Mucosa of rectum (tissue), 2 donors: ENCODE measurements around the gene SLC16A12.
"Not testable (repeated sequence)": the region's sequence is repeated elsewhere in the genome, so short reads cannot be mapped to it uniquely, and the experiment has no call there.

Source experiments
- H3K27ac ChIP-seq, 2 donors: one replicate each; pipeline ENCODE4 v1.7.0; 2013; ENCODE audit warnings: inconsistent platforms in 2 of 2, low read depth in 2 of 2, low read length in 2 of 2
- H3K27me3 ChIP-seq, 2 donors: one replicate each; pipeline ENCODE4 v1.7.0; 2013; ENCODE audit warnings: low read length in 2 of 2; ENCODE audit not compliant: control insufficient read depth in 2 of 2, insufficient read depth in 2 of 2
- H3K36me3 ChIP-seq, 2 donors: one replicate each; pipeline ENCODE4 v1.7.0; 2013; ENCODE audit warnings: low read length in 2 of 2; ENCODE audit not compliant: control insufficient read depth in 2 of 2, insufficient read depth in 2 of 2
- H3K4me1 ChIP-seq, 2 donors: one replicate each; pipeline ENCODE4 v1.7.0; 2013; ENCODE audit warnings: low read length in 2 of 2, mild to moderate bottlenecking in 1 of 2; ENCODE audit not compliant: control insufficient read depth in 2 of 2, insufficient read depth in 2 of 2
- H3K4me3 ChIP-seq, 2 donors: one replicate each; pipeline ENCODE4 v1.7.0; 2013; ENCODE audit warnings: low read length in 2 of 2
- H3K9ac ChIP-seq, 2 donors: one replicate each; pipeline ENCODE4 v1.7.0; 2013; ENCODE audit warnings: low read length in 2 of 2, low read depth in 1 of 2, mild to moderate bottlenecking in 1 of 2
- H3K9me3 ChIP-seq, 2 donors: one replicate each; pipeline ENCODE4 v1.7.0; 2013; ENCODE audit warnings: low read length in 2 of 2; ENCODE audit not compliant: control insufficient read depth in 2 of 2
- donor health status: healthy.
- donor health status: Normal muscosa, but diverticular disease.

The SLC16A12 gene

DNA sequence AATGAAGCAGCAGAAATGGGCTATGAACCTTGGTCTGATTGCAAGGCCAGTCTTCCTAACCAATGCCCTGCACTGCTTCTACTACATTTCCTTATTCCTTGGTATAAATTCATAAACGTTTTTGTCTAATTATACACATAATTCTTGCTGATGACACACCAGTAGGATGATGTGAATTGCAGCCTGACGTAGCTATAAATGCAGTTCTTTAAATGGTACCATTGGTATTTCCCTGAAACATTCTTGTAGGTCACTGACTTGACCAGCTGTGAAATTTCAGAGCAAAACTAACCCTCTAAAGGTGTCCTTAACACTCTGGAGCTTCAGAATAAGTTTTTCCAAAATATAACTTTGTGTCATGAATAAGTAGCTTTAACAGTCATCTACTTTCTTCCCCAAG is 70.2 kb downstream of the SLC16A12 start:
- Histone ChIP-seq H3K27ac (no peak overlapping the region), H3K9ac (no peak overlapping the region), H3K4me1 (no peaks in the 10 kb centered on the region), H3K27me3 (peaks cover 0 to 2% of the 10 kb centered on the region in 2 donors), H3K4me3 (no peak overlapping the region), H3K9me3 (no peaks in the 10 kb centered on the region), H3K36me3 (no peaks in the 10 kb centered on the region)

DNA sequence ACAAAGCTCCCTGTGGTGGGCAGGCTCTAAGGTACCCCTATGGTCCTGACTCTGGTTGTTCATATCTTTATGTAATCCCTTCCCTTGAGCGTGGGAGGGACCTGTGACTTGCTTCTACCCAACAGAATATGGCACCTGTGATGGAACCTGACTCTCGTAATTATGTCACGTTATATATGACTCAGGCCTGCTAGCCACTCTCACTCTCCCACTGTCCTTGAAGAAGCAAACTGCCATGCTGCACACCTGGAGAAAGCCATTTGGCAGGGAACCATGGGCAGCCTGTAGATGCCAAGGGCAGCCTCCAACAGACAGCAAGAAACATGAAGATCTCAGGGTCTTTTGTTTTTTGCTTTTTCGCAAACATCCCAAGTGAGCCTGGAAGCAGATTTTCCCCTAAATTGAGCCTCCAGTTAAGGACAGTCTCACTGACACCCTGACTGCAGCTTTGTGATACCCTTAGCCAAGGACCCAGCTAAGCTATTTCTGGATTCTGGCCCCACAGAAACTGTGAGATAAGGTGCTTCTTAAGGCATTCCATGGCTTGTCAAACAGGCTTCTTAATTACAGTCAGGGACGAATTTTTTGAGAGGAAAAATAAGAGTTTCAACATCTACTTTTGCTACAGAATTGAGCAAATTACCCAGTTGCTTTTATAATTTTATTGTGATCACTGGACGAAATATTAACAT is 71.4 kb downstream of the SLC16A12 start:
- no peaks in the 10 kb centered on the region for H3K4me1 ChIP-seq
- no peaks in the 10 kb centered on the region for H3K36me3 ChIP-seq
- H3K27ac ChIP-seq = no peak overlapping the region
- H3K9ac ChIP-seq = no peak overlapping the region
- H3K9me3 ChIP-seq = no peaks in the 10 kb centered on the region
- H3K27me3 ChIP-seq = peaks cover 0 to 2% of the 10 kb centered on the region in 2 donors
- no peak overlapping the region for H3K4me3 ChIP-seq

DNA sequence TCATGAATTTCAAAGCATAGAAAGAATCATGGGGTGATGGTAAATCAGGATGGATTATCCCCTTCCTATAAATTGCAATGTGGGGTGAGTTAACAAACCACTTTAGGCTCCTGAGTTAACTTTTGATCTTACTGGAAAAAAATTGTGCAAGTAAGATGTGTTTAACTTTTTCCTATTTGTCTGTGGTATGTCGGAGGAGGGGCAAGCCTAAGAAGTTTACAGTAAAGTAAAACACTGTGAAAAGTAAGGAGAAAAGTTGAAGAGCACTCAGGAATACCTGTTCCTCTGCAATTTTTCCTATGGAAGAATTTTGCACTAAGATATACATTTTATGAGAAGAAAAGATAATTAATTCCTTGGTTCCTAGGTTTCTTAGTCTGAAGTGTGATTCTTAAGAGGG is 76.6 kb downstream of the SLC16A12 start:
- H3K9me3 ChIP-seq = no peaks in the 10 kb centered on the region
- H3K27ac ChIP-seq = no peak overlapping the region
- H3K9ac ChIP-seq = no peak overlapping the region

DNA sequence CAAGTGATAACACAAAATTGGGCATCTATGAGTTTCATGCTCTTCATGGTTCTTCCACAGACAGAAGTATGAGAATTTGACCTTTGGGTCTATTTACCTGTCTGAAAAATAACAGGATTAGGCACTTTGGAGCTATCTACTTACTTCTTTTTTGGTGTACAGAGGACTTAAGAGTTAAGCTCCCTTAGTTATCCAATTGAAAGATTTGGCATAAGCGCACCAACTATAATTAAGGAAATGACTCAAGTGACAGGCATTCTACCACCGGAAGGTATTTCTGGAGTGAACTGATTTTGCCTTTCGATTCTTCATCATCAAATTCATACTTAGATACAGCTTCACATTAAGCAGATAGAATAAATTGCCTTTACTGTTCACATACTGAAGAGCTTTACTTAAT is 77.1 kb downstream of the SLC16A12 start:
- no peaks in the 10 kb centered on the region for H3K27me3 ChIP-seq
- H3K36me3 ChIP-seq = no peaks in the 10 kb centered on the region
- no peak overlapping the region for H3K9ac ChIP-seq
- H3K4me3 ChIP-seq = no peak overlapping the region
- H3K9me3 ChIP-seq = no peaks in the 10 kb centered on the region
- no peaks in the 10 kb centered on the region for H3K4me1 ChIP-seq
- no peak overlapping the region for H3K27ac ChIP-seq

More for the DNA sequence above, 76.6 kb downstream of the SLC16A12 start:
- Histone ChIP-seq H3K4me1 (no peaks in the 10 kb centered on the region), H3K4me3 (no peak overlapping the region), H3K36me3 (no peaks in the 10 kb centered on the region), H3K27me3 (no peaks in the 10 kb centered on the region)

DNA sequence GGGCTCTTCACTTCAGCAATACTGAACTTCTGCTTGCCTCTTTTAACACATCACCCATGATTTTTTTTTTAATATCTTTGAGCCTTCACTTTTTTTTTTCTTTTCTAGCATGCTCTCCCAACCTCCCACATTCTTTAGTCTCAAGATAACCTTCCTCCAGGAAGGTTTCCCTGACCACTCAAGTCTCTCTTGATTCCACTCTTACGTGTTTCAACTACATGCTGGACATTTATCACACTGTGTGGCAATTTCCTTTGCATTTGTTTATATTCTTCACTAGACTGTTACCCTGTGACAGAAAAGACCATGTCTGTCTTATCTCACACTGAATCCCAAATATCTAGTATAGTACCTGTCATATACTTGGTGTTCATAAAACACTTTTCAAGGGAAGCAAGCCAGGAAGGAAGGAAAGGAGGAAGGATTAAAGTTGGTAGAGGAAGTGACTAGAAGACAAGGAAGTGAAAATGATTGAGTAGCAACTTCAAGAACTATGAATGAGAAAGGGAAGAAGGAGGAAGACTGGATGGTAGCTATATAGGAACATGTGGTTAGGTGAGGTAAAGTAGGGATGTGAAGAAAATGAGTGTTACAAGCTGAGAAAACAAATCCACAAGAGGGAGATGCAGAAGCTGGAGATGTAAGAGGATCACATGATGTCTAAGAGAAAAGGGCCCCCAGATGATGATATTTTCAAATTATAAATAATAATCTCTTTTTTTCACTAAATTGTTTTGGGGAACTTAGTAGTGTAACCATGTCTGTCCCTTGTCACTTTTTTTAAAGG is 80.6 kb downstream of the SLC16A12 start:
- H3K27me3 ChIP-seq = no peaks in the 10 kb centered on the region
- no peaks in the 10 kb centered on the region for H3K4me1 ChIP-seq
- H3K9ac ChIP-seq = no peak overlapping the region
- no peaks in the 10 kb centered on the region for H3K9me3 ChIP-seq
- no peak overlapping the region for H3K4me3 ChIP-seq
- no peaks in the 10 kb centered on the region for H3K36me3 ChIP-seq
- no peak overlapping the region for H3K27ac ChIP-seq

DNA sequence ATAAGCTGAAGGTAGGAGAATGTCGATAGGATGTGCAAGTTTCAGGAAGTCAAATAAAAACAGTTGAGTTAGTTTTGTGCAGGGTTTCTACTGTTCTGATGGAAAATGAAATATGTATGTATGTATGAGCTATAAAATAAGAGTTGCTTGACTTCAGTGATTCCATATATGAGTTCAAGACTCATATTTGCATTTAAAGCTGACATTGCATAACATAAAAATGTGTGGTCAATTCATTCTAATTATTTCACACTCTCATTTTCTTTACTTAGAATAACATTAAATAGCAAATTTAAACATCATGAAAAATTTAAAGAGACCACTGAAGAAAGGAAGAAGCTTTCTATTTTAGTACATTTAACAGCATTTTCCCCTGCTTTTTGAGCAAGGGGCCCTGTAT is 83.2 kb downstream of the SLC16A12 start:
- H3K27ac ChIP-seq = no peak overlapping the region
- H3K9me3 ChIP-seq = no peaks in the 10 kb centered on the region
- no peaks in the 10 kb centered on the region for H3K27me3 ChIP-seq
- no peak overlapping the region for H3K4me3 ChIP-seq
- no peaks in the 10 kb centered on the region for H3K4me1 ChIP-seq
- no peaks in the 10 kb centered on the region for H3K36me3 ChIP-seq
- H3K9ac ChIP-seq = no peak overlapping the region

DNA sequence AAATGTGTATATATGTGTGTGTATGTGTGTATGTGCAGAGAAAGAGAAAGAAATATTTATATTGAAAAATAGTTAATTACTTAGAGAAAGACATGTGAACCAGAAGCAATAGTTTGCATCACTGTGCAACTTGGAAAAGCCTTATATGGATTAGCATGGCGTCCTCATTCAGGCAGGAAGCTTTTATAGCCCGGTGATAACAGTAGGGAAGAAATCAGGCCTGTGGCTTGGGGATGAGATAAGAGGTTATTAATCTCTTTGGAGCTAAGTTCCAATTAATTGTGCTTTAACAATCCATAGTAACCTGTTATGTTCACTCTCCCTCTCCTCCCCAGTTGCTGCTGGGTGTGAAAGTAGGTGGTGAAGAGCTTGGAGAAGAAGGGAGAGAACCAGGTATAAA is 84.5 kb downstream of the SLC16A12 start:
- no peaks in the 10 kb centered on the region for H3K9me3 ChIP-seq
- no peaks in the 10 kb centered on the region for H3K27me3 ChIP-seq
- no peak overlapping the region for H3K9ac ChIP-seq
- H3K36me3 ChIP-seq = no peaks in the 10 kb centered on the region
- no peaks in the 10 kb centered on the region for H3K4me1 ChIP-seq
- no peak overlapping the region for H3K4me3 ChIP-seq
- no peak overlapping the region for H3K27ac ChIP-seq

DNA sequence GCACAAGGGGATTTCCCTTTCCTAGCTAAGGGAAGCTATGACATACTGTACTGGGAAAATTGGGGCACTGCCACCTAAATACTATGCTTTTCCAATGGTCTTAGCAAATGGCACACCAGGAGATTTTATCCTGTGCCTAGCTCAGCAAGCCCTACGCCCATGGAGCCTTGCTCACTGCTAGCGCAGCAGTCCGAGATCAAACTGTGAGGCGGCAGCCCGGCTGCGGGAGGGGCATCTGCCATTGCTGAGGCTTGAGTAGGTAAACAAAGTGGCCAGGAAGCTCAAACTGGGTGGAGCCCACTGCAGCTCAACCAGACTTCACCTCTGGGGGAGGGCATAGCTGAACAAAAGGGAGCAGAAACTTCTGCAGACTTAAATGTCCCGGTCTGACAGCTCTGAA is 90.6 kb downstream of the SLC16A12 start:
- not testable (repeated sequence) for H3K4me1 ChIP-seq, H3K27ac ChIP-seq, H3K4me3 ChIP-seq, H3K9ac ChIP-seq, H3K9me3 ChIP-seq, H3K36me3 ChIP-seq, H3K27me3 ChIP-seq

DNA sequence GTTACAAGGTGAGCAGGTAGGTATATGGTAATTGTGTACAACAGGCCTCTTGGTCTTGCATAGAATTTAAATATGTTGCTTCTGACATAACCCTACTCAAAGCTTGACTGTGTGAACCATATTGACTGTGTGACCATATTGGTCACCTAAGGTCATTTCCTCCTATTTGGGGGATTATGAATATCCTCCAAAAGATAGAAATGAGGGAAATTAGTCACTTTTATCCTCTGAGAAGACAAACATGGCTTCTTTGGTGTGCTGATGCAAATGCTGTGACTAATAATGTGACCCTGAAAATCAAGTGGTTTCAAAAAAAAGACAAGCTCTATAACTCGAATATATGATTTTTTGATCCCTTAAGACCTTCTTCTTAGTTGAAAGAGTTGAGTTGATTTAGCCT is 93.1 kb downstream of the SLC16A12 start:
- Histone ChIP-seq H3K36me3 (no peaks in the 10 kb centered on the region), H3K27ac (no peak overlapping the region), H3K27me3 (no peaks in the 10 kb centered on the region)

DNA sequence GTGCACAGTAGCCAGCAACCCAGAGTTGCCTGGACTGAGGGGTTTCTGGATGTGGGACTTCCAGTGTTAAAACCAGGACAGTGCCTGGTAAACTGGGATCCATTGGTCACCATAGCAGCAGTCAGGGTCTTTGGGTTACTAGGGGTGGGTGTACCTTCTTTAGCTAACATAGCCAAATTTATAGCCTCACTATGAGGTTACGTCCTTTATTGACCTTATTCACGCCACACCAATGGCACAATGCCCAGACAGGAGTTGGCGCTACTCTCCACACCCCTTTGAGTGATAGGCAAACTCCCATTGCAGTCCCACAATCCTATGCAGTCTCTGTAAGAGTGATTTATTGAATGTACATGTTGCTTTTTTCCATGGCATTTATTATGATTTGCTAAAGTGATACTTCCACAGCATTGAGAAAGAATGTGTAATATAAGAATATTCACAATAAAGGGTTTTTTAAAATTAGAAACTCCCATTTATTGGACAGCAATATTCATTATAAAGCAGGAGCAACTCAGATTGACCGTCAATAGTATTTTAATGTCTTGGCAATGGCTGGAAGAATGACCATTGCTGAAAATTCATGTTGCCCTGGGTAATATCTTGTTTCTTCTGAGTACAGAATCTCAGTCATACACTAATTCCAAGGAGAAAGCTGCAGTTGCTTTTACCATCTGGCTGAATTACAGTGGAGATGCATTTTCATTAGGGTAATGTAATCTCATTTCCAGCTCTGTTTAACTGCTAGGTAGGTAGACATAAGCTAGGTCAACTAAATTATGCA is 95.0 kb downstream of the SLC16A12 start:
- no peaks in the 10 kb centered on the region for H3K4me1 ChIP-seq
- H3K27ac ChIP-seq = no peak overlapping the region
- no peaks in the 10 kb centered on the region for H3K27me3 ChIP-seq
- no peaks in the 10 kb centered on the region for H3K36me3 ChIP-seq
- H3K4me3 ChIP-seq = no peak overlapping the region
- no peaks in the 10 kb centered on the region for H3K9me3 ChIP-seq
- no peak overlapping the region for H3K9ac ChIP-seq

More for the DNA sequence above, 93.1 kb downstream of the SLC16A12 start:
- H3K9ac ChIP-seq = no peak overlapping the region
- H3K4me1 ChIP-seq = no peaks in the 10 kb centered on the region
- no peak overlapping the region for H3K4me3 ChIP-seq
- H3K9me3 ChIP-seq = no peaks in the 10 kb centered on the region
